K562 treated with DMSO at 1 percent for 4 hours (cell line): ENCODE results near the gene SLC13A3. TPM values are rescaled to one million over a fixed set of nuclear protein-coding genes. Genes with fewer than 3 reads are reported as not detected.

Source experiments
- total RNA-seq: library from RNA; unstranded; fragments of 300-600 nt; gene quantifications from 2 replicates; pipeline ENCODE4 v1.2.3, GENCODE V29; 2022; ENCODE audit not compliant: insufficient read depth

The SLC13A3 gene, protein sequence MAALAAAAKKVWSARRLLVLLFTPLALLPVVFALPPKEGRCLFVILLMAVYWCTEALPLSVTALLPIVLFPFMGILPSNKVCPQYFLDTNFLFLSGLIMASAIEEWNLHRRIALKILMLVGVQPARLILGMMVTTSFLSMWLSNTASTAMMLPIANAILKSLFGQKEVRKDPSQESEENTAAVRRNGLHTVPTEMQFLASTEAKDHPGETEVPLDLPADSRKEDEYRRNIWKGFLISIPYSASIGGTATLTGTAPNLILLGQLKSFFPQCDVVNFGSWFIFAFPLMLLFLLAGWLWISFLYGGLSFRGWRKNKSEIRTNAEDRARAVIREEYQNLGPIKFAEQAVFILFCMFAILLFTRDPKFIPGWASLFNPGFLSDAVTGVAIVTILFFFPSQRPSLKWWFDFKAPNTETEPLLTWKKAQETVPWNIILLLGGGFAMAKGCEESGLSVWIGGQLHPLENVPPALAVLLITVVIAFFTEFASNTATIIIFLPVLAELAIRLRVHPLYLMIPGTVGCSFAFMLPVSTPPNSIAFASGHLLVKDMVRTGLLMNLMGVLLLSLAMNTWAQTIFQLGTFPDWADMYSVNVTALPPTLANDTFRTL
- 11.6 and 13.4 TPM in 2 replicates for total RNA-seq

DNA sequence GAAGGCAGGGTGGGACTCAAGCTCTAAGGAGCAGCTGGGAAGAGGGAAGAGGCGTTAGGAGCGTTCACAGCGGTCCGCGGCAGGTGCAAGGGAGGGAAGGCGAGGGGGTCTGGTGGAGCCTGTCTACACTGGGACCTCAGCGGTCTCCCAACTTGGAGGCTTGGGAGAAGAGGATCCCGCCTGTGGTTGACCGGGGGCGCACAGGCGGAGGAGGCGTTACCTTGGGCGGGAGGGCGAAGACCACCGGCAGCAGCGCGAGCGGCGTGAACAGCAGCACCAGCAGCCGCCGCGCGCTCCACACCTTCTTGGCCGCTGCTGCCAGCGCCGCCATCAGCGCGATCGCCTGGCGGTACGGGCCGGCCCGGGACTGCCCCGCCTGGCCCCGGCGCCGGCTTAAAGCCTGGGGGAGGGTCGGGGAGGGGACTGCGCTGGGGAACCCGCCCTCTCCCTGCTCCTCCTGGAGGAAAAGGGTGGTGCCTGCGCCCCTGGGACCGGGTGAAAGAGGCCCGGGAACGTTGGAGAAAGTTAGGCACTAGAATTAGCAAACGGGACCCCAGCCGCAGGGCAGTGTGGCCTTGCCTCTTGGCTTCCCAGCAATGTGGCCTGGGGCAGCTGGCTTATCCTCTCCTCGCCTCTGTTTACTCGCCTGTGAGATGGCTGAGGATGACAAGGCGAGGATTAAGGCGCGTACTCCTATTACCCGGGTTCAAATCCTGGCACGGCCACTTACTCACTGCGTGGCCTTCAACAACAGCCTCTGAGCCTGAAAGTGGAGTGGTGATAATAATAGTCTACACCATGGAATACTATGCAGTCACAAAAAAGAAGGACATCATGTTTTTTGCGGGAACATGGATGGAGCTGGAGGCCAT is at the start of gene SLC13A3:
SLC13A3 (minus strand) TSS at position 369 of the 872 bp plus-strand sequence; CDS start at position 331, 38 bp downstream.

DNA sequence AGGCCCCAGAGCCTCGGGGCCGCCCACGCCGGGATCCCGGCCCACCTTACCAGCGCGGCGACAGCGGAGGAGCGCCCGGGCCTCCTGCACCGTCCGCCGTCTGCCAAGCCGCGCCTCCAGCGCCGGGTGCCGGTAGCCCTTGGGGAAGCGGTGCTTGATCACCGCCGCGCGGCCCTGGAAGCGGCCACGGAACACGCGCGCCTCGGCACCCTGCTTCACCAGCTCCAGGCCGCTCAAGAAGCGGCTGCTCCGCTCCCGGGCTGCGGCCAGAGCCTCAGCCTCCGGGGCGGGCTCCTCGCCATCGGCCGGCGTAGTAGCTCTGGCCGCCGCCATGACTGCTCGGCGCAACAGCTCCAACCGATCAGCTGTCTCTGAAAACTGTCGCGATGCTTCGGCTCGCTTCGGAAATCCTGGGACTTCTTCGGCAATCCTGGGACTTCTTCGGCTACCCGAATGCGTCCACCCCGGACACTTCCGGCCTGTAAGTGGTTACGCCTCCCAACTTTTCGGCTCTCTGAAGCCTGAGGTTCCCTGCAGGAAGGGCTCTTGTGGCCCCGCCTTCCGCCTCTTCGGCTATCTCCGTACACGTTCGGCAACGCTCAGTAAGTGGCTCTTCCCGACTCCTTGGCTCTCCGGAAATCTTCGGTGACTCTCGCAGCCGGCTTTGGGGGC is 38.0 kb upstream of the SLC13A3 start, which contains the start of gene TP53RK:
TP53RK (minus strand) TSS at position 363 of the 672 bp plus-strand sequence; CDS start at position 333, 30 bp downstream.

DNA sequence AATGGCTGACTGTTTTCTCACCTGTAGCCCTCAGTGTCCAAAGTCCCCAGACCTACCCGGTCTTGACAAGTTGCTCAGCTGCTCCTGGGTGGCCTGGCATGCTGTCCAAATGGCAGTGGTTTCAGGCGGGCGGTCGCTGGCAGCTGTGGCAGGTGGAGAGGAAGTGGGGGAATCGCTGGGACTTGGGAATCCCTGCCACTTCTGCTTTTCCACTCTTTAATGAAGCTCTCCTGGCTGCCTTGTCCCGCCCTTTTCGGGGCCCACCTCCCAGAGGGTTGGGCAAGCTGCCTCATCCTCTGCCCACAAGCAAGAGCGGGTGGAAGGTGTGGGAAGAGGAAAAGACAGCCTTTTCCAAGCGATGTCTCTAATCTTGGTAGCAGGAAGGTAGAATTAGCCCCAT is 100.8 kb downstream of the SLC13A3 start, which contains the start of gene OCSTAMP:
OCSTAMP (minus strand) TSS at position 194 of the 400 bp plus-strand sequence; CDS start at position 100, 94 bp downstream.

DNA sequence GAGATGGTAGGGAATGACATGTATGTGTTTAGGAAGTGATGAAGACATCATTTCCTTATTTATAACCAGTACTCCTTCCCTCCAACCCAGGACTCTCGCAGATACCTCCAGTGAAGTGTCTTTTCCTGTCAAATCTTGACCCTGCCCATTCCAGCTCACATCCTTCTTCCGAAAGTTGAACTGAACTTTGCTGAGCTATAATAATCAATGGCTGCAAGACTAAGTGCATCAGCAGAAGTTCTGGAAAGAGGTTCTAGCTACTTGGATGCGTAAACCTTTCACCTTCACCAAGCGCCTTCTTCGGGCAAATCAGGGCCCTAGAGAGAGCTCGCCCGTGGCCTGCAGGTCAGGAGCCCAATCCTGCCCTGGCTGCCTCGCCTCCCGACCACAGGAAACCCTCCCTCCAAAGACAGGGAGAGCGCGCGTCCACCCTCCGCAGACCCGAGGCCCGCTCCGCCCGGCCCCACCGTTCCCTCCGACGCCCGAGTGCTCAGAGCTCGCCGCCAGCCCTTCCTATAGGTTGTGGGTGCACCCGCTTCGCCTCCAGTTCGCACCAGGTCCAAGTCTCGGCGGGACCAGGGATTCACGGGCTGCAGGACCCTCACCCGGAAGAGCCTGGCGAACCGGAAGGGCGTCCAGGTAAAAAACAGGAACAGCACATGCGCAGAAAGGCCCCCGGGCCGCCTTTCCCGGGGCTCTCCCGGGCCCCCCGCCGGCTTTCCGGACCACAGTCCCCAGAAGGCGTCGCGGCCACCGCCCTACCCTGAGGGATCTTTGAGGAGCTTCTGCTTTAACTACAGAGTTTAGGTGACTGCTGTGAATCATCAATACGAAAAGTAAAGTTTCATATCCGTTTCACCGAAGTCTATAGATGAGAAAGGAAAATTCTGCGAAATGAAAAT is 138.1 kb downstream of the SLC13A3 start, which contains the start of gene ZNF334:
ZNF334 (minus strand) TSS at position 617 of the 902 bp plus-strand sequence. CDS start 1,457 bp downstream, outside the sequence.

Other genes with a start within 250 kb of the SLC13A3 start
- gene ELMO2, start 244.8 kb downstream of the SLC13A3 start, total RNA-seq = 16.1 TPM in 2 replicates
- gene ZNF334, start 137.9 kb downstream of the SLC13A3 start, total RNA-seq = 0.32 and 0.36 TPM in 2 replicates
- not detected in 2 replicates for gene OCSTAMP, start 100.8 kb downstream of the SLC13A3 start, total RNA-seq
- gene TP53RK, start 38.0 kb upstream of the SLC13A3 start, total RNA-seq = 8.6 and 8.7 TPM in 2 replicates
- 0.54 and 0.88 TPM in 2 replicates for gene SLC2A10, start 58.2 kb upstream of the SLC13A3 start, total RNA-seq
- gene EYA2, start 243.4 kb upstream of the SLC13A3 start, total RNA-seq = not detected in 2 replicates